ENCODE results near the gene RYR1.

DNA sequence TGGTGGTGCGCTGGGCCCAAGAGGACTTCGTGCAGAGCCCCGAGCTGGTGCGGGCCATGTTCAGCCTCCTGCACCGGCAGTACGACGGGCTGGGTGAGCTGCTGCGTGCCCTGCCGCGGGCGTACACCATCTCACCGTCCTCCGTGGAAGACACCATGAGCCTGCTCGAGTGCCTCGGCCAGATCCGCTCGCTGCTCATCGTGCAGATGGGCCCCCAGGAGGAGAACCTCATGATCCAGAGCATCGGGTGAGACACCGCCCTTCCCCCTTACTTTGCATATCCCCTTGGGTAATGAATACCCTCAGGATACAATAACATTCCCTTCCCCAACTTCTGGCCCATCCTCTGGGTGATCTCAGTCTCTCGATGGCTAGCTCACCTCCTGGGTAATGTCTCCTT lies 60.9 kb downstream of the RYR1 start:
- TF ChIP-seq, protein P1, sequence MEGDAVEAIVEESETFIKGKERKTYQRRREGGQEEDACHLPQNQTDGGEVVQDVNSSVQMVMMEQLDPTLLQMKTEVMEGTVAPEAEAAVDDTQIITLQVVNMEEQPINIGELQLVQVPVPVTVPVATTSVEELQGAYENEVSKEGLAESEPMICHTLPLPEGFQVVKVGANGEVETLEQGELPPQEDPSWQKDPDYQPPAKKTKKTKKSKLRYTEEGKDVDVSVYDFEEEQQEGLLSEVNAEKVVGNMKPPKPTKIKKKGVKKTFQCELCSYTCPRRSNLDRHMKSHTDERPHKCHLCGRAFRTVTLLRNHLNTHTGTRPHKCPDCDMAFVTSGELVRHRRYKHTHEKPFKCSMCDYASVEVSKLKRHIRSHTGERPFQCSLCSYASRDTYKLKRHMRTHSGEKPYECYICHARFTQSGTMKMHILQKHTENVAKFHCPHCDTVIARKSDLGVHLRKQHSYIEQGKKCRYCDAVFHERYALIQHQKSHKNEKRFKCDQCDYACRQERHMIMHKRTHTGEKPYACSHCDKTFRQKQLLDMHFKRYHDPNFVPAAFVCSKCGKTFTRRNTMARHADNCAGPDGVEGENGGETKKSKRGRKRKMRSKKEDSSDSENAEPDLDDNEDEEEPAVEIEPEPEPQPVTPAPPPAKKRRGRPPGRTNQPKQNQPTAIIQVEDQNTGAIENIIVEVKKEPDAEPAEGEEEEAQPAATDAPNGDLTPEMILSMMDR (conservative IDR thresholded peaks at IDR 0.05) = no peak
- TF ChIP-seq ZFX (IDR thresholded peaks at IDR 0.05) = no peak

All from C4-2B (cell line).